ENCODE results near the gene RSPH10B.
"Not testable (repeated sequence)": the region's sequence is repeated elsewhere in the genome, so short reads cannot be mapped to it uniquely, and the experiment has no call there.

DNA sequence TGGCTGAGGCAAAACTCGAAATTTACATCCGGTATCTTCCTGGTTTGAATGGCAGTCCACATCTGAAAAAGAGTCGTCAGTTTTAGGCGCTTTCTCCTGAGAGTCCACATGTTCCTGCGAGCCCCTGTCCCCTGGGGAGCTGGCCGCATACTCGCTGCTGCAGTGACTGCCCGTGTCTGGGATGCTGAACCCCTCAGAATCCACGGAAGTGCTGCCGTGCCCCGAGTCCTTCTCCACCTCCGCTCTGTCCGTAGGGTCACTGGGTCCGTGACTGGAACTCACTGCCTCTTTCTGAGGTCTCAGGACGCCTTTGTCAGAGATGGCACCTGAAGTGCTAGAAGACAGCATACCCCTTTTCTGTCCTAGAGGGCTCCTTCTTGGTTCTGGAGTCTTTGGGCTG lies 16.6 kb upstream of the RSPH10B start:
- TF ChIP-seq FOXK2 (IDR thresholded peaks at IDR 0.05); FOXM1 (IDR thresholded peaks at IDR 0.05; ENCODE audit: borderline replicate concordance); LEF1 (IDR thresholded peaks at IDR 0.05; ENCODE audit: borderline replicate concordance); HDGF (IDR thresholded peaks at IDR 0.05; ENCODE audit: borderline replicate concordance); TARDBP (IDR thresholded peaks at IDR 0.05); ELF4 (IDR thresholded peaks at IDR 0.05); CTBP1 (IDR thresholded peaks at IDR 0.05; ENCODE audit: borderline replicate concordance); SUZ12 (IDR thresholded peaks at IDR 0.05): not testable (repeated sequence)

All from HEK293T (cell line).